H1 (cell line): Measurements from ENCODE around the gene OR2A12. TPM values are rescaled to one million over a fixed set of nuclear protein-coding genes. Genes with fewer than 3 reads are reported as not detected.

Experiments
- CTCF ChIA-PET: fragments of 300-600 bp; sonication (Branson Sonifier 250); formaldehyde crosslinking; loops from one replicate; lab custom pipeline; 2021; ENCODE audit not compliant: partially characterized antibody; lab: Charles Lee
- POLR2A ChIA-PET: fragments of 300-600 bp; sonication (Branson Sonifier 250); formaldehyde crosslinking; loops from one replicate; lab custom pipeline; 2021; ENCODE audit warnings: inconsistent platforms; ENCODE audit not compliant: partially characterized antibody; lab: Charles Lee
- DNase-seq, 2 experiments: peaks; one replicate each; pipeline versions ENCODE4 v3.0.0 to v3.0.0-alpha.2; 2010 to 2022; ENCODE audit warnings: low spot score in 2 of 2, low read depth in 1 of 2, mixed read lengths in 1 of 2
- FAIRE-seq: peaks from 2 replicates; lab custom pipeline; 2011; peaks lifted over from hg19 to GRCh38; lab: Jason Lieb, UNC
- H2AFZ ChIP-seq: 2 replicates; pipeline ENCODE4 v1.8.1; 2012; ENCODE audit warnings: low read length, inconsistent platforms
- H2AK5ac ChIP-seq: 2 replicates; pipeline ENCODE4 v1.6.1; 2013; ENCODE audit warnings: low read depth, low read length
- H2BK120ac ChIP-seq: replicated peaks from 2 replicates; pipeline ENCODE3; 2013; ENCODE audit warnings: low read depth, low read length, inconsistent platforms
- H2BK12ac ChIP-seq: 2 replicates; pipeline ENCODE4 v1.6.1; 2013; ENCODE audit warnings: low read depth, low read length
- H2BK15ac ChIP-seq: 2 replicates; pipeline ENCODE4 v1.6.1; 2013; ENCODE audit warnings: low read length
- H2BK20ac ChIP-seq: 2 replicates; pipeline ENCODE4 v1.6.1; 2013; ENCODE audit warnings: low read length
- H2BK5ac ChIP-seq: 2 replicates; pipeline ENCODE4 v1.6.1; 2013; ENCODE audit warnings: low read depth, low read length
- H3K14ac ChIP-seq: 2 replicates; pipeline ENCODE4 v1.6.1; 2013; ENCODE audit warnings: inconsistent platforms; ENCODE audit not compliant: insufficient read length
- H3K18ac ChIP-seq: 2 replicates; pipeline ENCODE4 v1.6.1; 2013; ENCODE audit warnings: low read length; ENCODE audit errors: extremely low read depth
- H3K23ac ChIP-seq: 2 replicates; pipeline ENCODE4 v1.6.1; 2013; ENCODE audit warnings: inconsistent platforms; ENCODE audit not compliant: insufficient read length
- H3K23me2 ChIP-seq: 2 replicates; pipeline ENCODE4 v1.6.1; 2013; ENCODE audit warnings: low read depth, low read length
- H3K27ac ChIP-seq: 2 replicates; pipeline ENCODE4 v1.6.1; 2011; ENCODE audit warnings: low read depth, low read length, inconsistent platforms
- H3K27me3 ChIP-seq, 4 experiments: replicated peaks in 1 of 4; 1 replicate in 1 of 4; 2 replicates in 3 of 4; pipeline versions ENCODE4 v1.6.1 to v1.8.1; 2011 to 2013; ENCODE audit warnings: low read length in 3 of 4, mild to moderate bottlenecking in 3 of 4, inconsistent platforms in 2 of 4, mixed read lengths in 2 of 4, moderate library complexity in 1 of 4; ENCODE audit not compliant: control insufficient read depth in 3 of 4, insufficient read depth in 3 of 4; ENCODE audit errors: extremely low read depth in 1 of 4
- H3K36me3 ChIP-seq, 4 experiments: 2 replicates each; pipeline versions ENCODE4 v1.6.1 to v1.8.1; 2011 to 2013; ENCODE audit warnings: mild to moderate bottlenecking in 4 of 4, low read length in 3 of 4, moderate library complexity in 2 of 4, control low read depth in 1 of 4, inconsistent platforms in 1 of 4; ENCODE audit not compliant: insufficient read depth in 4 of 4, control insufficient read depth in 2 of 4
- H3K4ac ChIP-seq: replicated peaks from 2 replicates; pipeline ENCODE3; 2013; ENCODE audit warnings: low read length, low read depth, mixed read lengths, inconsistent platforms; ENCODE audit not compliant: insufficient read length
- H3K4me1 ChIP-seq, 4 experiments: replicated peaks in 1 of 4; 1 replicate in 1 of 4; 2 replicates in 3 of 4; pipeline versions ENCODE4 v1.6.1 to v1.8.1; 2011 to 2013; ENCODE audit warnings: low read length in 3 of 4, inconsistent platforms in 2 of 4, mixed read lengths in 1 of 4; ENCODE audit not compliant: insufficient read depth in 4 of 4, control insufficient read depth in 3 of 4
- H3K4me2 ChIP-seq, 2 experiments: 2 replicates each; pipeline versions ENCODE4 v1.6.1 to v1.8.1; 2011 to 2013; ENCODE audit warnings: low read depth in 2 of 2, low read length in 2 of 2, control low read depth in 1 of 2, inconsistent platforms in 1 of 2, mild to moderate bottlenecking in 1 of 2; ENCODE audit not compliant: insufficient read depth in 1 of 2
- H3K4me3 ChIP-seq, 4 experiments: fragments of 200-600, 300-600 bp in 1 of 4; sonication (generic), shearing (Covaris generic), sonication (Bioruptor Twin) in 1 of 4; 2 replicates each; pipeline versions ENCODE4 v1.5.1 to v1.8.1; 2011 to 2016; ENCODE audit warnings: low read length in 4 of 4, low read depth in 3 of 4, control low read depth in 2 of 4, inconsistent platforms in 2 of 4, mild to moderate bottlenecking in 2 of 4, mixed read lengths in 1 of 4, moderate library complexity in 1 of 4; ENCODE audit not compliant: insufficient read depth in 2 of 4; ENCODE audit errors: extremely low read depth in 1 of 4
- H3K56ac ChIP-seq: replicated peaks from 2 replicates; pipeline ENCODE3; 2013; ENCODE audit warnings: low read depth, mild to moderate bottlenecking, mixed read lengths, low read length, inconsistent platforms; ENCODE audit not compliant: insufficient read length
- H3K79me1 ChIP-seq: 2 replicates; pipeline ENCODE4 v1.6.1; 2013; ENCODE audit warnings: low read depth, low read length, control low read depth
- H3K79me2 ChIP-seq, 2 experiments: 2 replicates each; pipeline versions ENCODE4 v1.6.1 to v1.8.1; 2012 to 2013; ENCODE audit warnings: low read length in 2 of 2, mild to moderate bottlenecking in 2 of 2, inconsistent platforms in 1 of 2; ENCODE audit not compliant: insufficient read depth in 2 of 2, control insufficient read depth in 1 of 2
- H3K9ac ChIP-seq, 4 experiments: replicated peaks in 1 of 4; 1 replicate in 1 of 4; 2 replicates in 3 of 4; pipeline versions ENCODE4 v1.6.1 to v1.8.1; 2011 to 2013; ENCODE audit warnings: low read depth in 3 of 4, low read length in 3 of 4, control low read depth in 2 of 4, mild to moderate bottlenecking in 2 of 4, moderate library complexity in 2 of 4, inconsistent platforms in 1 of 4; ENCODE audit errors: extremely low read depth in 1 of 4
- H3K9me3 ChIP-seq, 2 experiments: 2 replicates each; pipeline versions ENCODE4 v1.6.1 to v1.8.1; 2012 to 2013; ENCODE audit warnings: mild to moderate bottlenecking in 2 of 2, moderate library complexity in 2 of 2, control low read depth in 1 of 2, inconsistent platforms in 1 of 2, low read depth in 1 of 2, low read length in 1 of 2, mixed read lengths in 1 of 2; ENCODE audit not compliant: insufficient read depth in 2 of 2
- H4K20me1 ChIP-seq, 2 experiments: replicated peaks in 1 of 2; 2 replicates each; pipeline versions ENCODE3 to v1.8.1; 2011 to 2013; ENCODE audit warnings: inconsistent platforms in 2 of 2, low read length in 2 of 2, mild to moderate bottlenecking in 1 of 2; ENCODE audit not compliant: insufficient read depth in 2 of 2, control insufficient read depth in 1 of 2
- H4K5ac ChIP-seq: 2 replicates; pipeline ENCODE4 v1.6.1; 2013; ENCODE audit warnings: low read length, low read depth, mixed read lengths, inconsistent platforms; ENCODE audit not compliant: insufficient read length
- H4K8ac ChIP-seq: 2 replicates; pipeline ENCODE4 v1.8.0; 2013; ENCODE audit warnings: mild to moderate bottlenecking, moderate library complexity, low read length, inconsistent platforms; ENCODE audit not compliant: insufficient read depth; ENCODE audit errors: extremely low read depth
- H4K91ac ChIP-seq: replicated peaks from 2 replicates; pipeline ENCODE3; 2013; ENCODE audit warnings: low read length, mixed read lengths, inconsistent platforms; ENCODE audit not compliant: insufficient read length
- ASH2L ChIP-seq: fragments of 200-600, 300-600 bp; sonication (generic); IDR thresholded peaks from one replicate; pipeline ENCODE4 v1.7.1; 2017; ENCODE audit warnings: low read length
- ATF3 ChIP-seq: IDR thresholded peaks from 2 replicates; pipeline ENCODE4 v1.6.1; 2011; ENCODE audit warnings: low read depth, mild to moderate bottlenecking, low read length; ENCODE audit not compliant: insufficient read depth
- BACH1 ChIP-seq: IDR thresholded peaks from 2 replicates; pipeline ENCODE4 v1.6.1; 2012; ENCODE audit warnings: low read length, improper control_type of control experiment
- CBX5 ChIP-seq: fragments of 300-800, 300-1000 bp; sonication (generic); IDR thresholded peaks from 2 replicates; pipeline ENCODE4 v1.7.1; 2016; ENCODE audit warnings: antibody characterized with exemption, low read length, low read depth
- CREB1 ChIP-seq: IDR thresholded peaks from 2 replicates; pipeline ENCODE4 v1.6.1; 2012; ENCODE audit warnings: inconsistent platforms
- CTBP2 ChIP-seq: IDR thresholded peaks from 2 replicates; pipeline ENCODE4 v1.7.0; 2011; ENCODE audit warnings: borderline replicate concordance, mild to moderate bottlenecking, moderate library complexity, mixed read lengths, low read length; ENCODE audit not compliant: insufficient read depth, insufficient read length
- KDM5A ChIP-seq: fragments of 200-600 bp; IDR thresholded peaks from 2 replicates; pipeline ENCODE4 v1.7.1; 2012; ENCODE audit warnings: mild to moderate bottlenecking, low read length, inconsistent platforms, mixed read lengths
- POU5F1 ChIP-seq: IDR thresholded peaks from 2 replicates; pipeline ENCODE4 v1.6.1; 2011; ENCODE audit warnings: low read depth, mild to moderate bottlenecking, low read length, moderate library complexity
- RFX5 ChIP-seq: IDR thresholded peaks from 2 replicates; pipeline ENCODE4 v1.6.1; 2011; ENCODE audit warnings: low read depth, low read length, improper control_type of control experiment, borderline replicate concordance
- RXRA ChIP-seq: IDR thresholded peaks from 2 replicates; pipeline ENCODE4 v1.6.1; 2011; ENCODE audit warnings: low read depth, mild to moderate bottlenecking, low read length, moderate library complexity; ENCODE audit not compliant: insufficient read depth
- SIRT6 ChIP-seq: IDR thresholded peaks from one replicate; pipeline ENCODE4 v1.7.1; 2012; ENCODE audit warnings: low read length, inconsistent platforms
- SP4 ChIP-seq: IDR thresholded peaks from 2 replicates; pipeline ENCODE4 v1.6.1; 2012; ENCODE audit warnings: low read length, inconsistent platforms
- USF2 ChIP-seq: IDR thresholded peaks from 2 replicates; pipeline ENCODE4 v1.6.1; 2011; ENCODE audit warnings: low read length, improper control_type of control experiment
- WGBS, 2 experiments: shearing (Covaris generic) in 1 of 2; methylation state at CpG; one replicate each; pipeline versions ENCODE4 v1.1.6 to v1.1.7; 2013 to 2015; ENCODE audit warnings: low lambda C conversion rate in 2 of 2, mixed read lengths in 2 of 2, inconsistent platforms in 1 of 2, low coverage in 1 of 2, missing lambda C conversion rate in 1 of 2; ENCODE audit not compliant: insufficient replicate concordance in 2 of 2, insufficient coverage in 1 of 2, insufficient read length in 1 of 2; ENCODE audit errors: extremely low coverage in 1 of 2, missing lambda C conversion rate in 1 of 2; 5-methylcytosine and 5-hydroxymethylcytosine counted together
- polyA plus RNA-seq, 7 experiments: library from polyadenylated mRNA; depleted of rRNA in 3 of 7; stranded (reverse) in 5 of 7; unstranded in 2 of 7; fragments of >200 nt in 5 of 7; fragments of 200-250 nt in 2 of 7; gene quantifications; 1 replicate in 5 of 7; 2 replicates in 1 of 7; 4 replicates in 1 of 7; pipeline versions ENCODE4 v1.2.1 to v1.2.3, GENCODE V29; 2011 to 2013; ENCODE audit warnings: missing spikeins in 2 of 7, mixed read lengths in 2 of 7
- total RNA-seq: library from RNA; stranded (reverse); fragmentation: NEBNext Ultra II Directional; extraction: Animal tissue kit (Norgen Biotek cat#: 25700); gene quantifications from 2 replicates; pipeline ENCODE4 v1.2.1, GENCODE V29; 2021

Gene OR2A12
- total and polyA plus RNA-seq, 2 of the 8 experiments (the other 6 are each of a cell fraction or from before 2014, with no cell fraction given) = not detected

- Histone ChIP-seq H3K56ac (no peak overlapping the region), H3K4me2 (no peak overlapping the region), H3K79me1 (no peaks in the 10 kb centered on the region), H4K5ac (no peak overlapping the region), H3K9me3 (peaks cover under 1 to 3% of the 10 kb centered on the region in 2 experiments; a peak in 2 of 4 replicates), H2BK20ac (no peak overlapping the region), H2BK5ac (no peak overlapping the region), H3K36me3 (no peaks in the 10 kb centered on the region), H3K23ac (no peak overlapping the region), H3K18ac (no peak overlapping the region), H3K4me1 (no peaks in the 10 kb centered on the region), H4K8ac (no peak overlapping the region), H3K23me2 (no peaks in the 10 kb centered on the region), H4K91ac (no peak overlapping the region), H3K27ac (no peak overlapping the region), H4K20me1 (no peaks in the 10 kb centered on the region), H3K14ac (no peak overlapping the region), H2BK12ac (no peak overlapping the region), H3K27me3 (no peaks in the 10 kb centered on the region), H2BK120ac (no peak overlapping the region), H3K9ac (no peak overlapping the region), H2AFZ (no peak overlapping the region), H2BK15ac (no peak overlapping the region), H2AK5ac (no peak overlapping the region), H3K4ac (no peak overlapping the region), H3K79me2 (no peaks in the 10 kb centered on the region), H3K4me3 (no peak overlapping the region)
- POLR2A ChIA-PET = no interaction called here
- DNase-seq = no peak
- CTCF ChIA-PET = no interaction called here
- no peak for TF ChIP-seq RFX5
- TF ChIP-seq ATF3 = no peak
- TF ChIP-seq BACH1 = no peak
- no peak for TF ChIP-seq CREB1
- no peak for TF ChIP-seq POU5F1
- TF ChIP-seq CTBP2 = no peak
- no peak for TF ChIP-seq SIRT6
- TF ChIP-seq KDM5A = no peak
- TF ChIP-seq RXRA = no peak
- TF ChIP-seq CBX5 = no peak
- TF ChIP-seq USF2 = no peak
- TF ChIP-seq ASH2L = no peak
- no peak for TF ChIP-seq SP4
- FAIRE-seq = no peak
- 100% methylated on average over 3 of the region's 3 CpGs; no CpG with 5 or more reads in 1 of the 2 experiments for WGBS, 2 experiments
Measured at GRCh38 chr7:144142187-144142586, 56.1 kb downstream of the OR2A12 start.
